ENCODE results near the gene ETV3L.
A peak's percentile ranks its signal among the peaks of the same experiment; 100 is the strongest.

ETV3L gene

GRCh38 chr1:157091186-157091585, 8.4 kb downstream of the ETV3L start:
- intact Hi-C loops (cut with DNase I; ENCODE audit: low total_unique reads), result no loop called here
- Histone ChIP-seq H3K9me3 (no peaks in the 10 kb centered on the region), H3K4me3 (no peak overlapping the region), H3K27ac (no peak overlapping the region), H3K4me1 (peaks cover 0 to 18% (median 4%) of the 10 kb centered on the region in 4 donors), H3K36me3 (no peaks in the 10 kb centered on the region), H3K27me3 (peaks cover 0 to 8% of the 10 kb centered on the region in 2 donors)
- TF ChIP-seq CTCF (IDR thresholded peaks at IDR 0.05), result no peak
- DNase-seq, result peak in 1 of 2 donors; percentile 32

- Histone ChIP-seq H3K27me3 (peaks cover 0 to 8% of the 10 kb centered on the region in 2 donors), H3K27ac (no peak overlapping the region), H3K36me3 (no peaks in the 10 kb centered on the region), H3K4me1 (peaks cover 0 to 18% (median 4%) of the 10 kb centered on the region in 4 donors), H3K9me3 (no peaks in the 10 kb centered on the region), H3K4me3 (no peak overlapping the region)
- DNase-seq, result peak in 1 of 2 donors; percentile 24
- no peak for TF ChIP-seq CTCF (IDR thresholded peaks at IDR 0.05)
- intact Hi-C loops (cut with DNase I; ENCODE audit: low total_unique reads), result loop anchor here (1.0 kb wide), 1 partner anchor 66 kb away; no protein-coding TSS in a partner anchor
These were observed 8.8 kb downstream of the ETV3L start for GRCh38 chr1:157090771-157091170.

- no peaks in the 10 kb centered on the region for H3K9me3 ChIP-seq
- no peak overlapping the region for H3K4me3 ChIP-seq
- H3K36me3 ChIP-seq, result no peaks in the 10 kb centered on the region
- H3K27ac ChIP-seq, result no peak overlapping the region
- peaks cover 0 to 18% (median 4%) of the 10 kb centered on the region in 4 donors for H3K4me1 ChIP-seq
- H3K27me3 ChIP-seq, result peaks cover 0 to 8% of the 10 kb centered on the region in 2 donors
- DNase-seq, result peak; percentile 87
- intact Hi-C loops (cut with DNase I; ENCODE audit: low total_unique reads), result loop anchor here (1.0 kb wide), 1 partner anchor 66 kb away; no protein-coding TSS in a partner anchor
- TF ChIP-seq CTCF (IDR thresholded peaks at IDR 0.05), result peak; percentile 91 to 93
These were observed 9.4 kb downstream of the ETV3L start for GRCh38 chr1:157090196-157090647.

GRCh38 chr1:157089789-157090188, 9.8 kb downstream of the ETV3L start:
- Histone ChIP-seq H3K9me3 (no peaks in the 10 kb centered on the region), H3K4me3 (no peak overlapping the region), H3K36me3 (no peaks in the 10 kb centered on the region), H3K27ac (no peak overlapping the region), H3K27me3 (peaks cover 0 to 8% of the 10 kb centered on the region in 2 donors), H3K4me1 (peaks cover 0 to 18% (median 4%) of the 10 kb centered on the region in 4 donors)
- peak in 1 of 2 donors; percentile 48 for DNase-seq
- intact Hi-C loops (cut with DNase I; ENCODE audit: low total_unique reads), result loop anchor here (1.0 kb wide), 1 partner anchor 67 kb away; no protein-coding TSS in a partner anchor
- TF ChIP-seq CTCF (IDR thresholded peaks at IDR 0.05), result no peak

- Histone ChIP-seq H3K4me1 (peaks cover 0 to 18% (median 4%) of the 10 kb centered on the region in 4 donors), H3K4me3 (no peak overlapping the region), H3K27ac (no peak overlapping the region), H3K27me3 (peaks cover 0 to 8% of the 10 kb centered on the region in 2 donors), H3K9me3 (no peaks in the 10 kb centered on the region), H3K36me3 (no peaks in the 10 kb centered on the region)
- DNase-seq, result no peak
- intact Hi-C loops (cut with DNase I; ENCODE audit: low total_unique reads), result no loop called here
- TF ChIP-seq CTCF (IDR thresholded peaks at IDR 0.05), result no peak
These were observed 11.0 kb downstream of the ETV3L start for GRCh38 chr1:157088607-157089006.
